Stimulated activated CD8-positive, alpha-beta memory T cell treated with anti-CD3 and anti-CD28 coated beads, Interleukin-7, amount 100 ng/mL, for 24 hours (primary cell): ENCODE results near the gene APOL4.
"Not testable (repeated sequence)": the region's sequence is repeated elsewhere in the genome, so short reads cannot be mapped to it uniquely, and the experiment has no call there.

Experiments
- DNase-seq: peaks from one replicate; pipeline ENCODE4 v3.0.0-alpha.2; 2020; ENCODE audit warnings: low read depth

APOL4 gene

DNA sequence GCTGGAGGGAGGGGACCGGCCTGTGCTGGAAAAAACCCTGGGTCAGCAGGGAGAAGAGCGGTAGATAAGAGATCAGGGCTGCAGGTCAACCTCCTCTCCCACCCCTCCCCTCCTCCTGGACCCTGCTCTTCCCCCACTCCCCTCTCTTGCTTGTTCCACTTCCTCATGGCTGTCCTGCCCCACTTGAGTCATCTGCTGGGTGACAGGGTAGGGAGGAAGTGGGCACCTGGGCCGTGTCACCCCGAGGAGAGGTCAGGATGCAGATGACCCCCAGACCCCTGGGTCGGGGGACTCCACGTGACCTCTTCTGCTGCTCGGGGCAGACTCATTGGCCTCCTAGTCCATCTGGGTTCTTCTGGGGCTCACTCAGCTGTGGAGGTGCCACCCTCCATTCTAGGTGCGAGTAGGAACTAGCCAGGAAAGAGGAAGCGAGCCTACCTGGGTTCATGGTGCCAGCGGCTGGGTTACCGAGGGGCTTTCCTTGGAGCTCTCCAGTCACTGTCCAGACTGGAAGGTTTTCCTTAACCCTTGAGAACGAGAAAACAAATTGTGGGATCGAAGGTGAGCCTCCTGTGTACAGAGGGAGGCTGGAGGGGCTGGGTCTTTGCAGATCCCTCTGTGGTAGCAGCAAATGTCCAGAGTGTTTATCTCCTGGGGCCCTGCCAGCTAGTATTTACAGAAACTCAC, 31.2 kb upstream of the APOL4 start:
- DNase-seq: no peak

DNA sequence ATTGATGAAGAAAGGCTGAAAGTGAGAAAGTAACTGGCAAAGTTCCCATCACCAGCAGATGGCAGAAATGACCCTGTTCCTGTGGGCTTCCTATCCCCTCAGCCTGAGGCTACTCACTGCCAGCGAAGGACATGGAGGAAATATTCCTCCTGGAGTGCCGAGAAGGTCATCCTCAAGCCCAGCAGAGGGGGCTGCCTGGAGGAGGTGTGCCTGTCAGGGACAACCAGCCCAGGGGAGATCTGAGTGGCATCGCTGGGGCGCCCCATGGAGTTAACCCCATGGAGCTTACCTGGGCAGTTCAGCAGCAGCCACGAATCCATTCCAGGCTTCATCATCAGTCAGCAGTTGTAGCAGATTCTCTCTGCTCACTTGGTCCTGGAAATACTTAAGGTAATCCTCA, 29.4 kb upstream of the APOL4 start:
- DNase-seq: not testable (repeated sequence)

DNA sequence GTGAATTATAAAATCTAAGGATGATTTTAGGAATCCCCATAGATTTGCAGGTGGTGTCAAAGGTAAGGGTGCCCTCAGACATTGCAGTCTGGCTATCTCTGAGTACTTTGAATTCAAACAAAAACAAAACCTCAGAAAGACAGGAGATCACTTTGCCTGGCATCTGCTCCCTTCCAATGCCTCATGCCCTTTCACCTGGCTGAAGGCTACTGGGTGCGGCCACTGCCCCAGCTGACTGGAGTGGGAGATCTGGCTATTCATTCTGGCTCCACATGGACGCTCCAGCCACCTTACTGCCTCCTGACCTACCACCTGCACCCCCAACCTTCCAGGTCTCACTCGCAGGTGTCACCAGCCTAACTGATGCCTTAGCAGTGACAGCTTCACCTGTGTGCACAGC, 28.0 kb upstream of the APOL4 start:
- DNase-seq: not testable (repeated sequence)

DNA sequence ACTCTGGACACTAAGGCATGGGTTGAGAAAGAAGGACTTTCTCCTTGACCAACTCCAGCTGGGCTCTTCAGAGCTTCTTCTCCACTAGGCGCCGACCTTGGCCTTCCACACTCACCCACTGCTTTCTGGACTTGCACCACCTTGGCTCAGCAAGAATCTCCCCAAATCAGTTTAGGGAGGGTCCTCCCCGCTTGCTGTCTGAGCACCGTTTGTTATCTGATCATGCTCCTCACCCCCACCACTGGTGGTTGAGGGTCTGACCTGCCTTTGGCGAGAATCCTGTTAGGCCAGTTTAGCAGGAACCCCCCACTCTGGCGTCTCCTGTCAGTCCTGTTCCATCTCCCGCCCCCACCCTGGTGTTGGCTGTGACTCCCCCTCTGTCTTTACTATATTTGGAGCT, 27.3 kb upstream of the APOL4 start:
- no peak for DNase-seq

DNA sequence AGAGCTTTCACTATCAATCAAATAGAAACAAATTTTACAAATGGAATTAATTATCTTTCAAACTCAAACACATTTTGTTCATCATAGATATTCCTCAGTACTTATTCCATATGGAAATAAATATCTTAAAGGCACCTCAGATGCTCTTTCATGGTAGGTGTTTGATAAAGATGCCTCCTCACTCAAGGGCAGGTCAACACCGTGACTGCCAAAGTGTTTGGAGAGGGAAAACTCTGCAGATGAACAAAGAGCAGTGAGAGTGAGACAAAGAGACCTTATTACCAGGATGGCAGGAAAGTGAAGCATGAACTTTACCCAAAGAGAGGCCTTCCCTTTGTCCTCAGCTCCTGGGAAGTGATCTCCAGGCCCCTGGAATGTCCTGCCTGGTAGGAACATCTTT, 26.8 kb upstream of the APOL4 start:
- not testable (repeated sequence) for DNase-seq

DNA sequence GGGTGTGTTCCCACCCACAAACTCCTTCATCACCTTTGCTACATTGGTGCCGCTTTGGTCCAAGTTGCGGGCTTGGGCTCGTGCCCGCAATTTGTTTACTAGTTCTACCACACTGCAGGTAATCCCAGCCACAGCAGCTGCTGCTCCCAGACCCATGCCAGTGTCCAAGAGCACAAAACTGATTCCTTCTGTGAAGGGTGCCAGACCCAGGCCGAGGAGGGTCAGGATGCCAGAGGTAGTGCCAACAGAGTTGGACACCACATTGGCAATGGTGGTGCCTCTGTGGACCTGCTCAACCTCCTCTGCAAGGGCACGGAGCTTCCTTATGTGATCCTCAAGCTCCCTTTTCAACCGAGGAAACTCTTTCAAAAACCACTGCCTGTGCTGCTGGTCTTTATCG, 26.2 kb upstream of the APOL4 start:
- DNase-seq: no peak

DNA sequence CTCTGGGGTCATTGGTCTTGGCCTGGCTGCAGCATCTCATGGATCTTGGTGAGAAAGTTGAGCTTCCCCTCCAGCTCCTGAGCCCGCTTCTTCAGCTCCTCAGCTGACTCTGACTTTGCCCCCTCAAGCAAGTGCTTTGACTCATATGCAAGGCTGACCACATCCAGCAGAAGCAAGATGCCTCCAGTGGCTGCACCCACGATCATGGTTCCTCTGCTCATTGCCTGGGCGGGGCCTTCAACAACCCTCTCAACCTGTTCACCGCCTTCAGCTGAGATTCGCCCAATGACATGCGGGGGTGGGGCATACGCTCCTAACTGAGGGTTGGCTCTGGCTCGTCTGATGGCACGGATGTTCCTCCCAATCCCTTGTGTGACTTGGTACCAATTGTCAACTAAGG, 25.8 kb upstream of the APOL4 start:
- DNase-seq: no peak

DNA sequence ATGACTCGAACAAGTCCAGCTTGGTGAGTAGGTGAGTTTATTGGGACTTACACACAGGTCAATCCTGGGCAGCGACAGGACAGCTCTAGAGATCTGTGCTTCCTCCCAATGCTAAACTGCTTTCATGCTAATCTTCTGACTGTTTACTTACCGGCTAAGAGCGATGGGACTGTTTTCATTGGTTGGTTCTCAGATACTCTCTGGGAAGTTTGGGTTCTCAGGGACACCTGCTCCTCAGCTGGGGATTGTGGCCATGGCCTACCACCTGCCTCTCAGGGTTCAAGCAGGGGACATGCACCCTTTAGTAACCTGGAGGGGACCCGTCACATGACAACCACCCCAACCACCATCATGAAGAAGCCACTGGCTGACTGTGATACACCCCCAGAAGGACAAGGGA, 24.6 kb upstream of the APOL4 start:
- no peak for DNase-seq

DNA sequence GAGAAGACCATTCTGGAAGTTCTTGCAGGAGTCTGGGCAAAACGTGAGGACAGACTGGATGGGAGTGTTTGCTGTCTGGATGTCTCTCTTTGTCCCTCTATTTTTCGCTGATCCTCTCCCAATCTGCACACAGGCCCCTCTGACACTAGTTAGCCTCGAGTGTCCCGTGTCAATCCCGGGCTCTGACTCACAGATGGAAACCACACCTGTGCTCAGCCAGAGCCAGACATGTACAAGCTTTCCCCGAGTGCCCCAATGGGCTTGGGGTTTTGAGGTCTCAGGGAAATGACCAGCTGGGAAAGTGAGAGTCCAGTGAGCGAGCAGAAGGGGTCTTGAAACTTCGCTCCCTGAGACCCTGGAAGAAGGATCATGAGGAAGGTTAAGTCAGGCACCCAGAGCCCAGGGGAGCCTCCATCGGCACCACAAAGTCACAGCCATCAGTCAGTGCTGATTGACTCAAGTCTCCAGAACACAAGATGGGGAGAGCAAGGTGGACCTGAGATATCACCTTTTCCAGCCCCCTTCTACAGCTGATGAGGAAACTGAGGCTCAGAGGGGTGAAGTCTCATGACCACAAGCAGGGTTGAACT, 23.8 kb upstream of the APOL4 start:
- no peak for DNase-seq

DNA sequence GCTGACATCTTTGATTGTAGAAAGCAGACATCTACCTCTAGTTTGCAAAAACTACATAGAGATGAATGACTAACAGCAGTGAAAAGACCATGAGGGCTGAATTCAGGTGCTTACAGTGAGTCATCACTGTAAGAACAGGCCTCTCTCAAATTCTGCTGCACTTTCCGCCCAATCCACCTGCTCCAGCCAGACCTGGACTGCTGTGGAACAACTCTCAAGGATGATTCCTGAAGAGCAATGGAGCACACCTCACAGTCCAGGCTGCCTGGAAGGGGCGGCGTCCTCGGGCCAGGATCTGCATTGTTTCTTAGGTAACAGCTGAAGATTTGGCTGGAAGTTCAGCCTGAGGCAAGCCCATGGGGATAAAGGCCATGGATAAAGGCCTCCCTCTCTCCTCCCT, 22.6 kb upstream of the APOL4 start:
- DNase-seq: no peak

DNA sequence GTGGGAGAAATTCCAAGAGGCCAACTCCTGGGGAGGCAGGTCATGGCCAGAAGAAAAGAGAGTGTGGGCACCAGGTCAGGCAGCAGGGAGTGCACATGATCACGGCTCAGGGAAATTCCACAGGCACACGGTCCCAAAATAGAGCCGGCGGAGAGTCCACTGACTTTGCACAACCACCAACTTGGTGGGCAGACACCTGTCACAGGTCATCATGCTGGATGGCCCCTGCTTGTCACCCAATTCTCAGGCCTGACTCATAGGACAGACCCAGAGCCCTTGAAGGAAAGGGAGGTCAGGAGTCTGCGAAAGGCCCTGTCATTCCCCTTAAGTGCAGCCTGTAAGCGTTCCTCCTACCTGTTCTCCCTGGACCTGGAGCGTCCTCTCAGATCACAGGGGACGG, 21.9 kb upstream of the APOL4 start:
- no peak for DNase-seq

DNA sequence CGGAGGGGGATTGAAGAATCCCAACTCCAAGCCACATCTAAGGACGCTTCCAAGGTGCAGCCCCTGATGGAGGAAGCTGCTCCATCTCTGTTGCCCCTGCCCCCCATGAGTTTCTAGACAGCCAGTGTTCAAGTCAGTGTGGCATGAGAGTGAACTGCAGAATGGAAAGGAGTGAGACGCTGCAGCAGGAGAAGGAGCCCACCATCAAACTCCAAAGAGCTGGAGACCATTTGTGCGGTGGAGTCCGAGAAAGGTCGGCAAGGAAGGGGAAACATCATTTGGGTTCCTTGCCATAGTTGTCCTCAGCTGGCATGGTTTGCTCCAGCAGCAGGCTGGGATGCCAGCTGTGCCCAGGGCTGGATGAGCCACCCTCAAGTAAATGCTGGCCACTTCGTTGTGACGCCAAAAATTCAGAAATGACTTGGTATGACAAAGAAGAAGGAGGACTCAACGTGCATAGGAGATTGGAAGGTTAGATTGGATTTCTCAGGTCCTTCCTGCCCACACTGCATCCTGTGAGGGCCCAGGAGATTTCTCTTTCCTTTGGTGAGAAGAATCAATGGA, 21.4 kb upstream of the APOL4 start:
- DNase-seq: no peak

DNA sequence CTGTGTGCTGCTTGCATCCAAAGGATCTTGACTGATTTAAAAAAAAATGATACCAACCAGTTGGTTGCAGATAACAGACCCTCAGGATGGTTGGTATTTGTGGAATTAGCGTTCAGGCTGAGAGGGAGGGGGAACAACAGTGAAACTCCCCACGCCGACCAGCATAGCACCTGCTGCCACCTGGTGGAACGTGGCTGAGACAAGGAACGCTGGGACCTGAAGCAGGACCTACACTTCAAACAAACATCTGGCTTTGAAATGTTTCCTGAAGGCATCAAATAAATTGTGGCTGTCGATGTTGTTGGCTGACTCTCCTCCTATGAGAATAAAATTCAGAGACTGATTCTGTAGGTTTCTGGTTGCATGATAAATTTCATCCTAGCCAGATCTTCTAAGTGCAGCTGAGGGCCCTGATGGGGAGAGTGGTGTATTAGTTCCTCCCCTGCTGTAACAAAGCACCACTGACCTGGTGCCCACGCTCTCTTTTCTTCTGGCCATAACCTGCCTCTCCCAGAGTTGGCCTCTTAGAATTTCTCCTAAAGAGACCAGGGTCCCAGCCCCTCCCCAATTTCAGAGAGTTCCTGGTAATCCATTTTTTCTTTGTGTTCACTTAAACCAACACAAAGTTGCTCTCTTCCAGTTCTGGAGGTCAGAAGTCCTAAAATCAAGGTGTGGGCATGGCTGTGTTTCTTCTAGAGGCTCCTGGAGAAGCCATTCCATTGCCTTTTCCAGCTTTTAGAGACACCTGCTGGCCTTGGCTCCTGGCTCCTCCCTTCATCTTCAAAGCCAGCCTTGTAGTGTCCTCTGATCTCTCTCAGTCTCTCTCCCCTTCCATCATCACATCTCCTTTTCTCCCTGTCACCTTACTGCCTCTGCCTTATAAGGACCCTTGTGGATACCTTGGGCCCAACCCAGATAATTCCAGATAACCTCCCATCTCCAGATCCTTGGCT, 20.5 kb upstream of the APOL4 start:
- no peak for DNase-seq

DNA sequence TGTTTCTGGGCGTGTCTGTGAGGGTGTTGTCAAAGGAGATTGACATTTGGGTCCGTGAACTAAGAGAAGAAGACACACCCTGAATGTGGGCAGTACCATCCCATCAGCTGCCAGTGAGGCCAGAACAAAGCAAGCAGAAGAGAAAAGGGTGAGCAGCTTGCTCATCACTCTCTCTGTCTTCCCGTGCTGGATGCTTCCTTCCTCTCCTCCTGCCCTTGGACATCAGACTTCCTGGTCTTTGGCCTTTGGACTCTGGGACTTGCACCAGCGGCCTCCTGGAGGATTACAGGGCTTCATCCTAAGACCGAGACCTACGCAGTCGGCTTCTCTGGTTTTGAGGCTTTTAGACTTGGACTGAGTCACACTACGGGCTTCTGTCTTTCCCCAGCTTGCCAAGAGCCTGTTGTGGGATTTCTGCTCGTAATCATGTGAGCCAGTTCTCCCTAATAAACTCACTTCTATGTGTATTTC, 18.9 kb upstream of the APOL4 start:
- DNase-seq: no peak

DNA sequence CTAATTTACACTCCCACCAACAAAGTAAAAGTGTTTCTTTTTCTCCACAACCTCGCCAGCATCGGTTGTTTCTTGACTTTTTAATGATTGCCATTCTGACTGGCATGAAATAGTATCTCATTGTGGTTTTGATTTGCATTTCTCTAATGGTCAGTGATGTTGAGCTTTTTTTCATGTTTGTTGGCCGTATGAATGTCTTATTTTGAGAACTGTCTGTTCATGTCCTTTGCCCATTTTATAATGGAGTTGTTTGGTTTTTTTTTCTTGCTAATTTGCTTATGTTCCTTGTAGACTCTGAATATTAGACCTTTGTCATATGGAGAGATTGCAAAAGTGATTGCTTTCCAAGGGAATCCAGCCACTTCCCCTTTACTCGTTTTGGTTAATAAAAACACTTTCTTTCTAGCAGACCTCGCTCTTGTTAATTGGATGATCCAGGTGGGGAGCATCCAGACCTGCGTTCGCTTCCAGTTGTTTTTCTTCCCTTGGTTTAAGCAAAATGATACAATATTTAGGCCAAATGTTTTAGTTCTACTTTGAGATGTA, 17.1 kb upstream of the APOL4 start:
- no peak for DNase-seq

DNA sequence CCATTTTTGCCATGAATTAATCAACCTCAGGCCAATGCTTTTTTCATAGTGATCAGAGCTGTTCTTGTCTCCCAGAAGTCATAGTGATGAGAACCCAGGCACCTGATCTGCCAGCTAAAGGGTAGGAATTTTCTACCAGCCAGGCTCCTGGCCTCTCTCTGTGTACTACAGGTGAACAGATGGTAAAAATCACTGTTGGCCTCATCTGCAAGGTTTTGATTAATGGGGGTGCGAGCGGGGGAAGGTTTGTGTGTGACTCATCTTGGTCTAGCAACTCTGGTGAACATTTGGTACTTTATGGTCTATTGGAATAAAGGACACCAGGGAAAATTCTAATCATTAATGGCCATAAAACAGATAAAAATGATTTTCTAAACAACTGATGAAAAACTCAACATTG, 14.4 kb upstream of the APOL4 start:
- DNase-seq: no peak

DNA sequence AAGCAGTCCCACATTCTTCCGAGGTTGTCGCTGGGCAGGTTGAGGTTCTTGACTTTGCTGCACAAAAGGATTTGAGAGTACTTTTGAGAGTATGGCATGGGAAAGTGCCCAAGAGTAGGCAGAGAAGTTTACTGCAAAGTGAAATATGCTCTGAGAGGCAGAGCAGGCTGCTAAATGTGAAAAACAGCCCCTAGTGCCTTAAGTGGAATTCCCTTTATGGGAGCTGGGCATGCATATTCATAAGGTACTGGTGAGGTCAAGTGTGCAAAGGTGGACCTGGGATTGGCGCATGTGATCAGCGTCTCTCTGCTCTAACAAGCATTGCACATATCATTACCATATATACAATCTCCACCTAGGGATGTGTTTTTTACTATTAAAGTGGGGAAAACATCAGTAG, 12.0 kb upstream of the APOL4 start:
- no peak for DNase-seq

DNA sequence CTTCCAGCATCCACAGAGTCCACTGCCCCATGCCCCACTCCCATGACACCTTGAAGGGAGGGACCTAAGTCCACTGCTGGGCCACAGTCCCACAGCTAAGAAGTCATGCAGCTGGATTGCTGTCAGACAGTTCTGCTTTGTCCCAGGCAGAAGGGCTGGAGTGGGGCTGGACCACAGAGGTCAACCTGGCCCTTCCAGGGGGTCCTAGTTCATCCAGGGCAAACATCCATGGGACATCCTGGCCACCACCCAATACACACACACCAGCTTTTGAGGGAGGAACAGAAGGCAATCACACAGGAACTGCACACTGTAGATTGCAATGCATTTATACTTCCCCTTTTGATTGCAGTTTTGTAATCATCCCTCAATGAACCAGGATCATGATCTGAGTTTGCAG, 11.3 kb upstream of the APOL4 start:
- no peak for DNase-seq

DNA sequence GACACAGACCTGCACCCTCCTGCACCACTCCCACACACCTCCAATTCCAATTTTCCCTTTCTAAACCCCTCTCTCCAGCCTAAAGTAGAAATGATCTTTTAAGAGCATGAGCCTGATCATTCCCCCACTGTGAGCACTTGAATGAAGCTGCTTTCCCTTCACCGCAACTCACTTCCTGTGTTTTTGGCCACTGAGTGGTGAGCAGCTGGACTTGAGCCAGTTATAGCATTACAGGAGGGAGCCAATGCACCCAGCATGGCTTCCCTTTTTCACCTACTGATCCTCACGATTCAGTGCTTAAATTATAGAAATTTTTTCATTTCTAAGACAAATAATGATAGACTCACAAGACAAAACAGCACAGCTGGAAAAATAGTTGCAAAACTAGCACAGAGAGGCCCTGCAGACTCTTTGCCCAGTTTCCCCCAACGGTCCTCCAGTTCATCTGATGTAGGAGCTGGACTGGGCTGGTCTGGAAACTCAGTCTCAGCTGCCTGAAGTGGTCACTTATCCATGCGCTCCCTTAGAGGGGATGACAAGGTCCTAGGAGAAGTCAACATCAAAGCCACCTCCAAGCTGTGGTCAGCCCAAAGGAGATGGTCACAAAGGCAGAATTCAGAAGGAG, 9.7 kb upstream of the APOL4 start:
- no peak for DNase-seq

DNA sequence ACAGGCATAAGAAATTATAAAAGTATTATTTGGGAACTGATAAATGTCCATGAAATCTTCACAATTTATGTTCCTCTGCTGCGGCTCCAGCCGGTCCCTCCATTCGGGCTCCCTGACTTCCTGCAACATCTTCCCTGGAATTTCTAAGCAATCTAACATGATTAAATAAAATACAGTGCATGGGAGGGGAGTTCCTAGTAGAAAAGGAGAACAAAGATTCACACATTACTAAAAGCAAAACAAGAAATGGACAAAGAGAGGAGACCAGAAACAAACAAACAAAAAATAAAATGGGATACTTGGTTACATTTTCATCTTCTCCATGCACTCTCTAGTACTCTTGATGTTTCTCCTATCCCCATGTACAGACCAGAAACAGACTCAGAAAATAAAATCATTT, 8.6 kb upstream of the APOL4 start:
- DNase-seq: no peak

DNA sequence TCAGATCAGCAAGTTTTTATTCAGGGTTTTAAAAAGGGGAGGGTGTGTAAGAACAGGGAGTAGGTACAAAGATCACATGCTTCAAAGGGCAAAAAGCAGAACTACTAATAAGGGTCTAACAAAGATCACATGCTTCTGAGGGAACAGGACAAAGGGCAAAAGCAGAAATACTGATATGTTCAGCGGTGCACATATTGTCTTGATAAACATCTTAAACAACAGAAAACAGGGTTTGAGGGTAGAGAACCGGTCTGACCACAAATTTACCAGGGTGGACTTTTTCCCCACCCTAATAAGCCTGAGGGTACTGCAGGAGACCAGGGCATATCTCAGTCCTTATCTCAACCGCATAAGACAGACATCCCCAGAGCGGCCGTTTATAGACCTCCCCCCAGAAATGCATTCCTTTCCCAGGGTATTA, 7.9 kb upstream of the APOL4 start:
- not testable (repeated sequence) for DNase-seq

DNA sequence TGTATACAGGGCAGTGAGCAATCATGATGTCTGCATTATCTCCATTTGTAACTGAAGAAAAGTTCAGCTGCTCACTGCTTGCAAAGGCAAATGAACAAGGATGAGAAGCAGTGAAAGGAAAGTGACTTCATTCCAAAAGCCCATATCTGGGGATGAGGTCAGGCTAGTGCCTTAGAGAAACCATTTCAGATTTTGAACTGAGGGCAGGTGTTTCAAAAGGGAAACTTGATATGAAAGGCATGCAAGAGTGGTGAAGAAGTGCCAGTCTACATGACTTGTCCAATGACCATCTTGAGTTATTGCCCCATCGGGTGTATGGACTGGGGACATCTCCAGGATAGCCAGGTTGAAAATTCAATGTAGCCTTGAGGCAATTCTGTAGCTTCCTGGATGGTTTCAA, 7.3 kb upstream of the APOL4 start:
- DNase-seq: no peak
